ENCODE data around the gene RPL18.

The RPL18 gene

DNA sequence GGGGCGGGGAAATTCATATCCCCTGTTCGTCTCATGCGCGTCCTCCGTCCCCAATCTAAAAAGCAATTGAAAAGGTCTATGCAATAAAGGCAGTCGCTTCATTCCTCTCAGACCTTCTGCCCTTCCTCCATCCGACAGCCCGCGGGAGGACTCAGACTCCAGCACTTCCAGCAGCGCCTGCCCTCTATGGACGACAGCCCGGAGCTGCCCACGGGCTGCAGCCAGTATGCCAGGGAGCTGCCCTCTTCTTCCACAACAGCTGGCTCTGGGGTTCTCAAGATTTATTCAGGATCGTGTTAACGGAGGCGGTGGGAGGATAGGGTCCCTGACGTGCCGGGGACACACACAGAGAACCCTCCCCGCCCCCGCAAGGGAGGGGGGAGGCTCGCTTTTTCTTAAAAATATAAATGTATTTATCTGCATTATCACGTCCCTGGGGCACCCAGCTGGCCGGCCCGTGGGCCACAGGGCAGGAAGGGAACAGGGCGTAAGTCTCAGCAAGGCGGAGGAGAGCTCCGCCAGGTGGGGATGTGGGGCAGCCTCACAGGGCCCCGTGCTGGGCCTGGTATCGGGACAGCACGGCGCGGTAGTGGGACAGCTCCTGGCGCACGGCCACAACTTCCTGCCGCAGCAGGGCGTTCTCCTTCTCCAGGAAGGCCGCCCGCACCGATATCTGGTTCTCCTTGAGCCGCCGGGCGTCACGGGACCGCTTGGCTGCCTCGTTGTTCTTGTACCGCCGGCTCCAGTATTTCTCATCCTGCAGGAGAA lies 11.5 kb upstream of the RPL18 start:
- DNase-seq (ENCODE audit: low read depth, low spot score) = no peak

GRCh38 chr19:48629599-48630295 lies 10.8 kb upstream of the RPL18 start:
- no peak for DNase-seq (ENCODE audit: low read depth, low spot score)

- no peak for DNase-seq (ENCODE audit: low read depth, low spot score)
These were observed 10.3 kb upstream of the RPL18 start for GRCh38 chr19:48629297-48629598.

DNA sequence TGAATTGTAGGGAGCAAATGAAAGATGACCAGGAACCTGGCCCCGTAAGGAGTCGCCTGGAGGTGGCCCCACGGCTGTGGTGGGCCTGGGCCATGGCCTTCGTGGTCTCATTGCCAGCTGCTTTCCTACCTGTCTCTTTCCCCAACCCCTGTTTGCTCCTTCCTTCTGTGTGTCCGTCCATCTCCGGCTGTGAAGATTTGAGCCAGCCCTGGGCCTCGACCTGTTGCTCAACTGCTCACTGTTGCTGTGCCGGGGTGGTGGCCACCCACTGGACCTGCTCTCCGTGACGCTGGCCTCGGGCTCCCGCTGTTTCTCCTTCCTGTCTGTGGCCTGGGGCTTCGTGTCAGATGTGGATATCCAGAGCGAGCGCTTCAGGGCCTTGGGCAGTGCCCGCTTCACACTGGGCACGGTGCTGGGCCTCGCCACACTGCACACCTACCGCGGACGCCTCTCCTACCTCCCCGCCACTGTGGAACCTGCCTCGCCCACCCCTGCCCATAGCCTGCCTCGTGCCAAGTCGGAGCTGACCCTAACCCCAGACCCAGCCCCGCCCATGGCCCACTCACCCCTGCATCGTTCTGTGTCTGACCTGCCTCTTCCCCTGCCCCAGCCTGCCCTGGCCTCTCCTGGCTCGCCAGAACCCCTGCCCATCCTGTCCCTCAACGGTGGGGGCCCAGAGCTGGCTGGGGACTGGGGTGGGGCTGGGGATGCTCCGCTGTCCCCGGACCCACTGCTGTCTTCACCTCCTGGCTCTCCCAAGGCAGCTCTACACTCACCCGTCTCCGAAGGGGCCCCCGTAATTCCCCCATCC lies 9.7 kb upstream of the RPL18 start:
- DNase-seq (ENCODE audit: low read depth, low spot score) = no peak

GRCh38 chr19:48627865-48628314 lies 8.9 kb upstream of the RPL18 start:
- no peak for DNase-seq (ENCODE audit: low read depth, low spot score)

- DNase-seq (ENCODE audit: low read depth, low spot score) = no peak
These were observed 8.4 kb upstream of the RPL18 start for GRCh38 chr19:48627201-48627864.

DNA sequence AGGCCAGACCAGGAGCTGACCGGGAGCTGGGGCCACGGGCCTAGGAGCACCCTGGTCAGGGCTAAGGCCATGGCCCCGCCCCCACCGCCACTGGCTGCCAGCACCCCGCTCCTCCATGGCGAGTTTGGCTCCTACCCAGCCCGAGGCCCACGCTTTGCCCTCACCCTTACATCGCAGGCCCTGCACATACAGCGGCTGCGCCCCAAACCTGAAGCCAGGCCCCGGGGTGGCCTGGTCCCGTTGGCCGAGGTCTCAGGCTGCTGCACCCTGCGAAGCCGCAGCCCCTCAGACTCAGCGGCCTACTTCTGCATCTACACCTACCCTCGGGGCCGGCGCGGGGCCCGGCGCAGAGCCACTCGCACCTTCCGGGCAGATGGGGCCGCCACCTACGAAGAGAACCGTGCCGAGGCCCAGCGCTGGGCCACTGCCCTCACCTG lies 6.9 kb upstream of the RPL18 start:
- DNase-seq (ENCODE audit: low read depth, low spot score) = no peak

DNA sequence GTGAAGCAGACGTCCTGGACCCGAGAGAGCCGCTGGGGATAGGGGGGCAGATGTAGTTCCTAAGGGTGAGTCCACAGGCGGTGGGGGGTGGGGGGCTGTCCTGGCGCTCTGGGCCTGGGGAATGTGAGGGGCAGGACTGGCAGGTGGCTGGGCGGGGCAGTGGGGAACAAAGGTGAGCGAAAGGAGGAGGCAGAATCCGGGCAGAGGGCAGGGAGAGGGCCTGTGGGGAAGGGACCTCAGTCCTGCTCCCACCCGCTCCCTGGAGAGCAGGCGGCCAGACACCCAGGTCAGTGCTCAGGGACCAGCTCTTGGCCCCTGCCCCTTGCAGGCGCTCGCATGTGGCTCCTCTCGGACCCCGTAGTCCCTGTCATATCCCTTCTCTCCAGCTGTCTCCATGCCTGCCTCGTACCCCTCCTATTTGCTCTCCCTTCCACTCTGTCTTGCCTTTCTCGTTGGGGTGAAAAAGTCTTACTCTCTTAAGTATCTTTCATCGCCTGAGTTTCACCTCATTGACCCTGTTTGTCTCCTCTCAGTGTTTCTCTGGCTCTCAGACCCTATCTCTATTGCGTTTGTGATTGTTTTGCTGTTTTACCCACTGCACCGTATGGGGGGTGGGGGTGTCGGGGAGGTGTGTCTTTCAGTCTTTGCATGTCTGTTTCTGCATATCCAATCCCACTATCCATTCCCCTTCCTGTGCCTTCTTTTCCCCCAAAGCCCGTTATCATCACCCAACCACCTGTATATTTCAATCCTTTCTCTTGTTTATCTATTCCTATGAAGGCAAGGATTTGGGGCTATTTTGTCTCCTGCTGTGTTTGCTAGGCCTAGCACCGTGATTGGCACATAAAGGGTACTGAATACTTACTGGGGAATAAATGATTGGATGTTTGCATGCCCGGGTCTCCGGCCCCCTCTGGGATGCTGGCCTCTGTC lies 6.1 kb upstream of the RPL18 start:
- DNase-seq (ENCODE audit: low read depth, low spot score) = no peak

- DNase-seq (ENCODE audit: low read depth, low spot score) = peak; percentile 91
These were observed 5.2 kb upstream of the RPL18 start for GRCh38 chr19:48624067-48624594.

DNA sequence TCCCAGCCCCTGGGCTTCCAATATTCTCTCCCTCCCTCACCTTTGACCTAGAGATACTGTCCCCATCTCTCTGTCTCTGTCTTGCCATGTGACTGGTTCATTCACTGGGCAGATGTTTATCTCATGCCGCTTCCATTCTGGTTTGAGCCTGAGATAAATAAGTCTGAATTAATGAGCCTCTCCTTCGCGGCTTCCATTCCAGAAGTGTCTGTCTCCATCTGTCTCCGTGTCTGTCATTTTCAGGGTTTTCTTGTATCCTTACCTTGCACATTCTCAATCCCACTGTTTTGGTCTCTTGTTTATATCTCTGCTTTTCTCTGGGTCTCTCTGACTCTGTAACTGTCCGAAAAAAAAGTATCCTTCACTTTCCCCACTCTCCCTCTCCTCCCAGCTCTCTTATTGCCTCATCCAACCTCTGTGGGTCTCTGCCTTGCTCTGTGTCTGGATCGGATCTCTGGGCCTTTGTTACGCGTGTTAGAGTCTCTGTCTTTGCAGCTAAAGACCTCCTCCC lies 4.6 kb upstream of the RPL18 start:
- DNase-seq (ENCODE audit: low read depth, low spot score) = no peak

GRCh38 chr19:48619692-48620585 lies 961 bp upstream of the RPL18 start:
- DNase-seq (ENCODE audit: low read depth, low spot score) = no peak

GRCh38 chr19:48618278-48618915 lies 581 bp downstream of the RPL18 start:
- DNase-seq (ENCODE audit: low read depth, low spot score) = no peak

GRCh38 chr19:48617146-48617937 lies 1.6 kb downstream of the RPL18 start:
- no peak for DNase-seq (ENCODE audit: low read depth, low spot score)

- DNase-seq (ENCODE audit: low read depth, low spot score) = no peak
These were observed 2.4 kb downstream of the RPL18 start for GRCh38 chr19:48616491-48617056.

- DNase-seq (ENCODE audit: low read depth, low spot score) = no peak
These were observed 2.9 kb downstream of the RPL18 start for GRCh38 chr19:48616041-48616436.

DNA sequence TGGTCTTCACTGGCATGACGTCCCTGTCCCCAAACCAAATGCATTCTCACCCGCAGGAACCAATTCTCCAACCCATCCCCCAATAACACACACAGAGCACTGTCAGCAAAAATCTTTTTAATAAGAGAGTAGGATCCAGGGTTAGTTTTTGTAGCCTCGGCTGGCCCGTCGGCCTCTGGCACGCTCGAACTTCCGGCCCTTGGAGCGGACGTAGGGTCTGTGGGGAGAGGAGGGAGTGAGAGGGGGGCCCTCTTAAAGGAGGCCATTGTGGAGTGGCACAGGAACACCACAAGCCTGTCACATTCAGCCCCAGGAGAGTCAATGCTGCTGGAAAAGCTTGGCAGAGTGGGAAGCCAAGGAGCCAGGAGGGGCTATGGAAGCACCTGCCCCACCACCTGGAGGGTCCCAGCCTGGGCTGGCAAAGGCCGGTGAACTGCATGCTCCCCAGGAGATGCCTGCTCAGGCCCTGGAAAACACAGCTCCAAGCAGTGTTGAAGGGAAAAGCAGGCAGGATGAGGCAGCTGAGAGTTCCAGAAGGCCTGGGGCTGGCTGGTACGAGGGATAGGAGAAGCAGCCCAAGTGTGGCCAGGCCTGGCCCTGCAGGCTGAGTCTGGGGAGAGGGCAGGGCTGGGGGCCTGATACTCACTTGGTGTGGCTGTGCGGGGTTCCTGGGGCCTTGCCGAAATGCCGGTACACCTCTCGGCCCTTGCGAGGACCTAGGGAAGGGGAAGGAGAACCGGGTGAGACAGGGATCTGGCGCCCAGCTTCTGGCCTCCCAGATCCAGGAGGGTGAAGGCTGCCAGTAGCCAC lies 3.5 kb downstream of the RPL18 start:
- no peak for DNase-seq (ENCODE audit: low read depth, low spot score)
